ENCODE results near the gene RAP2B. TPM values are rescaled to one million over a fixed set of nuclear protein-coding genes. Genes with fewer than 3 reads are reported as not detected.
A peak's percentile ranks its signal among the peaks of the same experiment; 100 is the strongest.

RAP2B gene
- total and polyA plus RNA-seq, 7 experiments from 2014 or later, result 10.6 to 30.3 (median 24.3) TPM

DNA sequence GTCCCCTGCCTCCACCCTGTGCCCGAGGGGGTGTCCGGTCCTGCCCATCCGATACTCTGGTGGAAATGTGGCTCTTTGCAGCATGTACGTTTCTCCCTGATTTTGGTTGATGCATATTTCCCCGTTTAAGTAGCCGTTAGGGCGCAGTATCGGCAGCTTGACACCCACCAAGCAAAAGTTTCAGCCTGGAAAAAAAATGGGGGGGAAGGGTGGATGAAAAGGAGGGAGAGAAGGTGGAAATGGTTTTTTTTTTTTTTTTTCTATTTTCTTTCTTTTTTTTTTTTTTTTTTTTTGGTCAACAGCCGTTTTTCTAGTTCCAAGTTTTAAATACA, 1.3 kb downstream of the RAP2B start:
- H3K27me3 Mint-ChIP-seq, result no peaks in the 10 kb centered on the region
- Histone ChIP-seq H3K4me1 (ENCODE audit: control insufficient read depth in 2 of 2, insufficient read depth in 2 of 2, low read length in 2 of 2) (peaks cover 26 to 36% of the 10 kb centered on the region in 2 donors), H3K4me3 (ENCODE audit: low read length) (peak overlapping the region; percentile 97), H3K27ac (ENCODE audit: low read depth, low read length) (peak overlapping the region; percentile 81), H3K36me3 (ENCODE audit: control insufficient read depth in 2 of 3, insufficient read depth in 3 of 3, low read length in 3 of 3) (peaks cover 0 to 8% (median 0%) of the 10 kb centered on the region in 3 experiments), H3K27me3 (ENCODE audit: control insufficient read depth in 2 of 2, insufficient read depth in 2 of 2, low read length in 2 of 2) (no peaks in the 10 kb centered on the region), H3K9me3 (ENCODE audit: control insufficient read depth in 2 of 3, low read length in 3 of 3) (no peaks in the 10 kb centered on the region)
- ATAC-seq, result no peak
- H3K4me3 Mint-ChIP-seq, result peak overlapping the region; percentile 95 to 100 (median 98)
- H3K36me3 Mint-ChIP-seq, result peaks cover 0 to 32% (median 0%) of the 10 kb centered on the region in 5 donors
- peak in 1 of 9 donors; percentile 21 for DNase-seq
- H3K4me1 Mint-ChIP-seq, result peaks cover 36 to 59% (median 56%) of the 10 kb centered on the region in 7 donors
- CTCF ChIA-PET, result interaction anchor here (0.5 to 3.4 kb wide), 15 partner anchors 8 to 1937 kb away, joined by 3 to 31 read pairs (median 4); no protein-coding TSS in a partner anchor
- H3K27ac Mint-ChIP-seq, result peak overlapping the region; percentile 58 to 95 (median 91)
- POLR2A ChIA-PET, result interaction anchor here (1.0 to 4.9 kb wide), 13 partner anchors 9 to 957 kb away, joined by 3 to 55 read pairs (median 5); no protein-coding TSS in a partner anchor
- intact Hi-C loops (cut with micrococcal nuclease), result loop anchor here (2.0 to 10.0 kb wide), 9 partner anchors 239 to 1963 kb away; partner anchors contain the start of genes DHX36 (in 1 of the 2) and GPR171 (in 1 of the 2)
- H3K9me3 Mint-ChIP-seq, result no peaks in the 10 kb centered on the region

DNA sequence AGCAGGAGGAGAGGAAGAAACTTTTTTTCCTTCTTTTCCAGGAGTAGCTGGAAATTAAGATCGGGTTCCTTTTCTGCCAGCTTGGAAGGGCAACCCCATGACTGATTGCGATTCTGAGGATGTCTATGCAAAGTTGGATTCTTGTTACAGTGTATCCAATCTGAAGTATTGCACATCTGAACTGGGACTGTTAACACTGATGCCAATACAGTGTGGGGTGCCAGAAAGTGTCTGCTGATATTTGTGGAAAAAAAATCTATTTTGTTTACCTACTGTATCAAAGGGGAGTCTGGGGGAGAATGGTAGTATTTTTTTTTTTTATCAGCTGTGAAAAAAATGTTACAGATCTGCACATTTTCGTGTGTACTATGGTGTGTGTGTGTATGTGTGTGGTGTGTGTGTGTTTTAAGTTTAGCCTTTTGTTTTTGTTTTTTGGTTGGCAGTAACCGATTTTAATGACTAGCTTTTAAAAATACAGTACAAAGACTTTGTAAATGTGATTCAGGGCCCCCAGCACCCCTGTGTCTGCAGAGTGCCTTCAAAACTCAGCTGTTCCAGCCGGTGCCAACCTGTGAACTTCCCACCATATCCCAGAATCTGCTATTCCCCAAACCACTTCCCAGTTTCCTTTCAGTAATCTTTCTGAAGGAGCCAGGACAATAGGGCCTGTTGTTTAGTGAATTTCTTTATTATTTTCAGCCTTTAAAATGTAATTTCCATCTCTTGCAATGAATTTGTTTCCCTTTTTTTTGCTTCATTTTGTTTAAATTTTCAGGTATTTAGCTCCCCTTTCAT, 1.9 kb downstream of the RAP2B start:
- H3K36me3 Mint-ChIP-seq, result peaks cover 0 to 32% (median 0%) of the 10 kb centered on the region in 5 donors
- DNase-seq (peak in 3 of 9 donors; percentile 12 to 22 (median 12)), ATAC-seq (no peak)
- Histone ChIP-seq H3K36me3 (ENCODE audit: control insufficient read depth in 2 of 3, insufficient read depth in 3 of 3, low read length in 3 of 3) (peaks cover 0 to 8% (median 0%) of the 10 kb centered on the region in 3 experiments), H3K27ac (ENCODE audit: low read depth, low read length) (peak overlapping the region; percentile 81), H3K4me3 (ENCODE audit: low read length) (peak overlapping the region; percentile 97), H3K4me1 (ENCODE audit: control insufficient read depth in 2 of 2, insufficient read depth in 2 of 2, low read length in 2 of 2) (peaks cover 26 to 36% of the 10 kb centered on the region in 2 donors), H3K27me3 (ENCODE audit: control insufficient read depth in 2 of 2, insufficient read depth in 2 of 2, low read length in 2 of 2) (no peaks in the 10 kb centered on the region), H3K9me3 (ENCODE audit: control insufficient read depth in 2 of 3, low read length in 3 of 3) (no peaks in the 10 kb centered on the region)
- H3K9me3 Mint-ChIP-seq, result no peaks in the 10 kb centered on the region
- ChIA-PET CTCF (interaction anchor here (0.5 to 3.4 kb wide), 13 partner anchors 8 to 1937 kb away, joined by 3 to 31 read pairs (median 4); no protein-coding TSS in a partner anchor), POLR2A (interaction anchor here (1.0 to 4.9 kb wide), 9 partner anchors 8 to 461 kb away, joined by 3 to 38 read pairs (median 14); no protein-coding TSS in a partner anchor)
- H3K27me3 Mint-ChIP-seq, result no peaks in the 10 kb centered on the region
- intact Hi-C loops (cut with micrococcal nuclease), result loop anchor here (1.0 to 10.0 kb wide), 11 partner anchors 238 to 1963 kb away; partner anchors contain the start of genes DHX36 (in 1 of the 2) and GPR171 (in 1 of the 2)
- H3K4me3 Mint-ChIP-seq, result peak overlapping the region; percentile 95 to 100 (median 98)
- peak overlapping the region; percentile 58 to 95 (median 90) for H3K27ac Mint-ChIP-seq
- H3K4me1 Mint-ChIP-seq, result peaks cover 36 to 63% (median 59%) of the 10 kb centered on the region in 7 donors

DNA sequence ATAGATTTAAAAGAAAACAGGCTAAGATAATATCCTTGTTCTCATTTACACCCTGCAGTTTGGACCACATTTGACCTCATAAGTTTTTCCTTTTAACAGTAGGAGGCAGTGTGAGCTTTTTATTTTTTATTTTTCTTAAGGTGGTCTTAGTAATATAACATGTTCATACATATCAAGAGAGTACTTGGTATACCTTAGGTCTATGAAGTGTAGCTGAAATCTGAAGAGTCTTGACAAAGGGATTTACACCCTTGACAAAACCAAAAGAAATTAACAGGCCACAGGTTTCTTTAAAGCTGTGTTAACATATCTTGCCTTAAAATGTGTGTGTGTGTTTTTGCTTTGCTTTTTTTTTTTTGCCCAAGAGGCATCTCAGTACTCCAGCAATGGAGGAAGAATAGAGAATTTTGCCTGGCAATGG, 3.2 kb downstream of the RAP2B start:
- Mint-ChIP-seq H3K4me3 (peak overlapping the region; percentile 77 to 100 (median 98)), H3K4me1 (peaks cover 39 to 65% (median 60%) of the 10 kb centered on the region in 7 donors), H3K36me3 (peaks cover 0 to 32% (median 0%) of the 10 kb centered on the region in 5 donors), H3K27me3 (no peaks in the 10 kb centered on the region), H3K27ac (peak overlapping the region; percentile 43 to 93 (median 69)), H3K9me3 (no peaks in the 10 kb centered on the region)
- Histone ChIP-seq H3K4me3 (ENCODE audit: low read length) (peak overlapping the region; percentile 55), H3K4me1 (ENCODE audit: control insufficient read depth in 2 of 2, insufficient read depth in 2 of 2, low read length in 2 of 2) (peaks cover 26 to 36% of the 10 kb centered on the region in 2 donors), H3K9me3 (ENCODE audit: control insufficient read depth in 2 of 3, low read length in 3 of 3) (no peaks in the 10 kb centered on the region), H3K27me3 (ENCODE audit: control insufficient read depth in 2 of 2, insufficient read depth in 2 of 2, low read length in 2 of 2) (no peaks in the 10 kb centered on the region), H3K36me3 (ENCODE audit: control insufficient read depth in 2 of 3, insufficient read depth in 3 of 3, low read length in 3 of 3) (peaks cover 0 to 8% (median 0%) of the 10 kb centered on the region in 3 experiments), H3K27ac (ENCODE audit: low read depth, low read length) (peak overlapping the region; percentile 81)
- DNase-seq (peak in 6 of 9 donors; percentile 48 to 69 (median 59)), ATAC-seq (peak; percentile 7)
- intact Hi-C loops (cut with micrococcal nuclease), result loop anchor here (1.0 to 10.0 kb wide), 15 partner anchors 45 to 1960 kb away; partner anchors contain the start of gene GPR171 (in 1 of the 2)
- POLR2A ChIA-PET, result interaction anchor here (0.7 to 2.3 kb wide), 8 partner anchors 53 to 459 kb away, joined by 3 to 19 read pairs (median 3); no protein-coding TSS in a partner anchor
- CTCF ChIA-PET, result interaction anchor here (0.5 to 3.4 kb wide), 15 partner anchors 47 to 805 kb away, joined by 3 to 31 read pairs (median 5); no protein-coding TSS in a partner anchor

DNA sequence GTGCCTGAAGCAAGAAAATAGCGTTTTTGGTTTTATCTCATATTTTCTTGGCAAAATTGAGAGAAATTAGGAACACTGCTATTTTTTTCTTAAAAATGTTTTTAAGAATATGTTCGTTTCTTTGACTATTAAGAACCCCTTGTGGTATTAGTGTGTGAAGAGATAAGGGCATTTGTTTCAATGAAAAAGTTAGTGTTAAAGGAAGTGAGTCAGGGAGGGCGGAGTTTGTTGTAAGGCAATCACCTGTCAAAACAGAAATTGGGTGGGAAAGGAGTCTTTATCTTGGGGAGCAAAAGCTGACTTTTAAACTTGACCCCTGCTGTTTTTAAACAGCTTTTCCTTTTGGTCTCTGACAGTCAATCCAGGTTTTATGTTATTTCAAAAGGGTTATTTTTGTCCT, 4.2 kb downstream of the RAP2B start:
- H3K27ac Mint-ChIP-seq, result peak overlapping the region; percentile 3 to 91 (median 69)
- peak overlapping the region; percentile 14 for H3K27ac ChIP-seq (ENCODE audit: low read depth, low read length)
- peak overlapping the region; percentile 55 for H3K4me3 ChIP-seq (ENCODE audit: low read length)
- H3K4me3 Mint-ChIP-seq, result peak overlapping the region in 9 of 10 donors; percentile 47 to 100 (median 98)
- intact Hi-C loops (cut with micrococcal nuclease), result loop anchor here (5.0 to 10.0 kb wide), 7 partner anchors 346 to 1961 kb away; partner anchors contain the start of gene GPR171 (in 1 of the 2)
- ATAC-seq (no peak), DNase-seq (peak in 2 of 9 donors; percentile 8 to 17)
- H3K36me3 Mint-ChIP-seq, result peaks cover 0 to 32% (median 0%) of the 10 kb centered on the region in 5 donors
- H3K4me1 Mint-ChIP-seq, result peaks cover 43 to 70% (median 64%) of the 10 kb centered on the region in 7 donors
- POLR2A ChIA-PET, result interaction anchor here (1.8 kb wide), 1 partner anchor 124 kb away, joined by 6 read pairs; no protein-coding TSS in a partner anchor
- no peaks in the 10 kb centered on the region for H3K9me3 Mint-ChIP-seq
- no peaks in the 10 kb centered on the region for H3K27me3 Mint-ChIP-seq
- CTCF ChIA-PET, result interaction anchor here (0.6 to 3.4 kb wide), 6 partner anchors 8 to 601 kb away, joined by 3 to 31 read pairs (median 4); no protein-coding TSS in a partner anchor
- H3K4me1 ChIP-seq (ENCODE audit: control insufficient read depth in 2 of 2, insufficient read depth in 2 of 2, low read length in 2 of 2), result peaks cover 26 to 36% of the 10 kb centered on the region in 2 donors
- no peaks in the 10 kb centered on the region for H3K27me3 ChIP-seq (ENCODE audit: control insufficient read depth in 2 of 2, insufficient read depth in 2 of 2, low read length in 2 of 2)
- H3K36me3 ChIP-seq (ENCODE audit: control insufficient read depth in 2 of 3, insufficient read depth in 3 of 3, low read length in 3 of 3), result peaks cover 0 to 3% (median 0%) of the 10 kb centered on the region in 3 experiments
- H3K9me3 ChIP-seq (ENCODE audit: control insufficient read depth in 2 of 3, low read length in 3 of 3), result no peaks in the 10 kb centered on the region

DNA sequence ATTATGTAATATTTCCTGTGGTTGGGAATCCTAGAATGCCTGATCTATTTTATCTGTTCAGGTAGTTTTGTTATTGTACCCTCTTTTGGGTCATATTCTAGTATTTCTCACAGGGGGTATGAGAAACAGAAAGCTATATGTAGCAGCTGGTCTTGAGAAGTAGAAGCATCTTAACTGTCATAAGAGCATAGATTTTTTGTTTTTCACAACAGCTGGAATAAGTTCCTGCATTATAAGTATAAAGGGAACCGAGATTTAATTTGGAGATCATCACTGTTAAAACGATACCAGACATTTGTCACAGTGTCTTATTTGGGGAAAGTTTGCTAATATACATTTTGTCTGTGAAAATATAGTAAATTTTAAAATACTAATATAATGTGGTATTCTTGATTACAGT, 4.8 kb downstream of the RAP2B start:
- H3K4me3 ChIP-seq (ENCODE audit: low read length), result peak overlapping the region; percentile 55
- intact Hi-C loops (cut with micrococcal nuclease), result loop anchor here (1.0 to 10.0 kb wide), 8 partner anchors 9 to 1962 kb away; partner anchors contain the start of gene GPR171 (in 1 of the 2)
- peak overlapping the region; percentile 14 for H3K27ac ChIP-seq (ENCODE audit: low read depth, low read length)

More for the DNA sequence above, 4.8 kb downstream of the RAP2B start:
- peaks cover 44 to 73% (median 64%) of the 10 kb centered on the region in 7 donors for H3K4me1 Mint-ChIP-seq
- H3K27me3 ChIP-seq (ENCODE audit: control insufficient read depth in 2 of 2, insufficient read depth in 2 of 2, low read length in 2 of 2), result no peaks in the 10 kb centered on the region
- peaks cover 26 to 36% of the 10 kb centered on the region in 2 donors for H3K4me1 ChIP-seq (ENCODE audit: control insufficient read depth in 2 of 2, insufficient read depth in 2 of 2, low read length in 2 of 2)
- ChIA-PET CTCF (interaction anchor here (0.7 to 2.0 kb wide), 7 partner anchors 9 to 600 kb away, joined by 3 to 6 read pairs (median 3); no protein-coding TSS in a partner anchor), POLR2A (interaction anchor here (0.6 to 1.8 kb wide), 3 partner anchors 14 to 124 kb away, joined by 4 to 6 read pairs (median 4); no protein-coding TSS in a partner anchor)
- H3K27me3 Mint-ChIP-seq, result no peaks in the 10 kb centered on the region
- DNase-seq (no peak), ATAC-seq (no peak)
- H3K27ac Mint-ChIP-seq, result peak overlapping the region in 8 of 9 donors; percentile 28 to 91 (median 77)
- no peaks in the 10 kb centered on the region for H3K9me3 Mint-ChIP-seq
- no peaks in the 10 kb centered on the region for H3K9me3 ChIP-seq (ENCODE audit: control insufficient read depth in 2 of 3, low read length in 3 of 3)
- H3K36me3 ChIP-seq (ENCODE audit: control insufficient read depth in 2 of 3, insufficient read depth in 3 of 3, low read length in 3 of 3), result no peaks in the 10 kb centered on the region
- H3K36me3 Mint-ChIP-seq, result peaks cover 0 to 34% (median 0%) of the 10 kb centered on the region in 5 donors
- peak overlapping the region in 9 of 10 donors; percentile 47 to 100 (median 98) for H3K4me3 Mint-ChIP-seq

All from naive thymus-derived CD4-positive, alpha-beta T cell (primary cell).